Spleen (tissue), 11 donors: ENCODE data around the gene RNF138. TPM values are rescaled to one million over a fixed set of nuclear protein-coding genes. Genes with fewer than 3 reads are reported as not detected.

Experiments used
- DNase-seq: peaks from one replicate; pipeline ENCODE4 v3.0.0-alpha.2; 2020
- H3K27ac ChIP-seq, 8 donors: fragments of 200-600 bp; sonication (generic) in 7 of 8; 1 replicate in 4 of 8; 2 replicates in 4 of 8; pipeline versions ENCODE4 v1.5.0 to v1.8.0; 2016 to 2021; ENCODE audit warnings: inconsistent platforms in 4 of 8, mild to moderate bottlenecking in 4 of 8, moderate library complexity in 1 of 8
- H3K27me3 ChIP-seq, 7 donors: fragments of 200-600 bp; sonication (generic) in 6 of 7; replicated peaks in 1 of 7; 1 replicate in 4 of 7; 2 replicates in 3 of 7; pipeline versions ENCODE4 v1.5.0 to v1.8.0; 2016 to 2021; ENCODE audit warnings: inconsistent platforms in 3 of 7, mild to moderate bottlenecking in 1 of 7
- H3K36me3 ChIP-seq, 6 donors: fragments of 200-600 bp; sonication (generic) in 5 of 6; 1 replicate in 4 of 6; 2 replicates in 2 of 6; pipeline versions ENCODE4 v1.5.0 to v1.8.0; 2016 to 2021; ENCODE audit warnings: inconsistent platforms in 2 of 6
- H3K4me1 ChIP-seq, 6 donors: fragments of 200-600 bp; sonication (generic) in 5 of 6; 1 replicate in 3 of 6; 2 replicates in 3 of 6; pipeline versions ENCODE4 v1.5.0 to v1.8.0; 2016 to 2021; ENCODE audit warnings: inconsistent platforms in 3 of 6
- H3K4me3 ChIP-seq, 8 donors: fragments of 200-600 bp; sonication (generic) in 7 of 8; 1 replicate in 4 of 8; 2 replicates in 4 of 8; pipeline versions ENCODE4 v1.5.0 to v1.8.0; 2016 to 2021; ENCODE audit warnings: inconsistent platforms in 4 of 8, mild to moderate bottlenecking in 4 of 8, moderate library complexity in 2 of 8
- H3K9me3 ChIP-seq, 8 donors: fragments of 200-600 bp; sonication (generic) in 7 of 8; 1 replicate in 4 of 8; 2 replicates in 4 of 8; pipeline versions ENCODE4 v1.5.0 to v1.8.0; 2016 to 2021; ENCODE audit warnings: inconsistent platforms in 4 of 8
- POLR2A ChIP-seq, 3 donors: fragments of 450-650 bp; IDR thresholded peaks; one replicate each; pipeline ENCODE4 v1.5.1; 2017; ENCODE audit warnings: antibody characterized with exemption in 3 of 3, mild to moderate bottlenecking in 1 of 3
- POLR2AphosphoS5 ChIP-seq, 3 donors: sonication (generic); formaldehyde crosslinking; IDR thresholded peaks; one replicate each; pipeline ENCODE4 v1.5.1; 2017; ENCODE audit warnings: antibody characterized with exemption in 3 of 3
- WGBS, 5 donors: extraction: QIAGEN DNeasy Blood & Tissue Kit in 3 of 5; methylation state at CpG; one replicate each; pipeline versions ENCODE4 v1.1.5 to v1.1.7; 2013 to 2018; 5-methylcytosine and 5-hydroxymethylcytosine counted together
- intact Hi-C: fragments of 100-400 bp; cut with DNase I; formaldehyde crosslinking; loops from one replicate; pipeline ENCODE4 v1.15.0; 2023; ENCODE audit warnings: low total_unique reads
- polyA plus RNA-seq, 3 donors: library from polyadenylated mRNA; stranded (reverse); fragments of 200-250 nt; gene quantifications; one replicate each; pipeline ENCODE4 v1.2.1, GENCODE V29; 2013
- total RNA-seq, 7 donors: library from RNA; depleted of rRNA in 3 of 7; stranded (reverse); fragments of >200 nt in 3 of 7; fragmentation: NEBNext Ultra II Directional in 4 of 7; extraction: Animal tissue kit (Norgen Biotek cat#: 25700) in 4 of 7; gene quantifications; one replicate each; pipeline versions ENCODE4 v1.1.0 to v1.2.1, GENCODE V29; 2016 to 2021
- TF ChIP-seq, protein P1 (sequence below), 11 experiments: fragments of 200-600 bp in 7 of 11; fragments of 450-650 bp in 4 of 11; sonication (generic) in 4 of 11; IDR thresholded peaks in 8 of 11; conservative IDR thresholded peaks in 3 of 11; 1 replicate in 7 of 11; 2 replicates in 4 of 11; pipeline versions ENCODE4 v1.4.0 to v1.8.0; 2016 to 2021; ENCODE audit warnings: antibody characterized with exemption in 11 of 11, inconsistent platforms in 4 of 11, mild to moderate bottlenecking in 1 of 11
- donor health status: healthy with polysubstance abuse.
- donor health status: DM: no; HTN: no; CAD: no; lungs with moderate emphysema.
- donor health status: DM: no; HTN: no; CAD: no.
- donor health status: Bipolar disorder and iron deficiency.
- donor health status: healthy.
- donor health status: DM: no; HTN: no; CAD: no.
- donor health status: DM: yes; HTN: yes; CAD: no.

Gene RNF138
- total and polyA plus RNA-seq, 10 donors: 15.9 to 57.1 (median 37.2) TPM

DNA sequence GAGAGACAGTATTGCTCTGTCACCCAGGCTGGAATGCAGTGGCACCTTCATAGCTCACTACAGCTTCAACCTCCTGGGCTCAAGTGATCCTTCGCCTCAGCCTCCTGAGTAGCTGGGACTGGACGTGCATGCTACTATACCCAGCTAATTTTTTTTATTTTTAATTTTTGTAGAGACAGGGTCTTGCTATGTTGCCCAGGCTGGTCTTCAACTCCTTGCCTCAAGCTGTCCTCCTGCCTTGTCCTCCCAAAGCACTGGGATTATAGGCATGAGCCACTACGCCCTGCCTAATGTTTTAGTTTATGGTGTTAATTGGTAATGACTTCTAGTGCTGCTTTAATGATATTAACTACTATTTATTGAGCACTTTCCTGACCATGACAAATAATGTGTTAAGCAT lies 18.3 kb downstream of the RNF138 start:
- peaks cover 0 to 75% (median 18%) of the 10 kb centered on the region in 6 donors for H3K36me3 ChIP-seq
- intact Hi-C loops: no loop called here
- 89 to 99% (median 94%) methylated on average over 3 of the region's 3 CpGs for WGBS, 5 donors
- H3K9me3 ChIP-seq: no peaks in the 10 kb centered on the region
- H3K4me3 ChIP-seq: no peak overlapping the region
- H3K27me3 ChIP-seq: no peaks in the 10 kb centered on the region
- no peak for DNase-seq
- H3K27ac ChIP-seq: no peak overlapping the region
- TF ChIP-seq, protein P1, sequence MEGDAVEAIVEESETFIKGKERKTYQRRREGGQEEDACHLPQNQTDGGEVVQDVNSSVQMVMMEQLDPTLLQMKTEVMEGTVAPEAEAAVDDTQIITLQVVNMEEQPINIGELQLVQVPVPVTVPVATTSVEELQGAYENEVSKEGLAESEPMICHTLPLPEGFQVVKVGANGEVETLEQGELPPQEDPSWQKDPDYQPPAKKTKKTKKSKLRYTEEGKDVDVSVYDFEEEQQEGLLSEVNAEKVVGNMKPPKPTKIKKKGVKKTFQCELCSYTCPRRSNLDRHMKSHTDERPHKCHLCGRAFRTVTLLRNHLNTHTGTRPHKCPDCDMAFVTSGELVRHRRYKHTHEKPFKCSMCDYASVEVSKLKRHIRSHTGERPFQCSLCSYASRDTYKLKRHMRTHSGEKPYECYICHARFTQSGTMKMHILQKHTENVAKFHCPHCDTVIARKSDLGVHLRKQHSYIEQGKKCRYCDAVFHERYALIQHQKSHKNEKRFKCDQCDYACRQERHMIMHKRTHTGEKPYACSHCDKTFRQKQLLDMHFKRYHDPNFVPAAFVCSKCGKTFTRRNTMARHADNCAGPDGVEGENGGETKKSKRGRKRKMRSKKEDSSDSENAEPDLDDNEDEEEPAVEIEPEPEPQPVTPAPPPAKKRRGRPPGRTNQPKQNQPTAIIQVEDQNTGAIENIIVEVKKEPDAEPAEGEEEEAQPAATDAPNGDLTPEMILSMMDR (IDR thresholded peaks at IDR 0.05 in 8 of 11, conservative IDR thresholded peaks at IDR 0.05 in 3 of 11): no peak
- no peak for TF ChIP-seq POLR2AphosphoS5 (IDR thresholded peaks at IDR 0.05)
- TF ChIP-seq POLR2A (IDR thresholded peaks at IDR 0.05): no peak
- peaks cover 8 to 88% (median 40%) of the 10 kb centered on the region in 6 donors for H3K4me1 ChIP-seq

DNA sequence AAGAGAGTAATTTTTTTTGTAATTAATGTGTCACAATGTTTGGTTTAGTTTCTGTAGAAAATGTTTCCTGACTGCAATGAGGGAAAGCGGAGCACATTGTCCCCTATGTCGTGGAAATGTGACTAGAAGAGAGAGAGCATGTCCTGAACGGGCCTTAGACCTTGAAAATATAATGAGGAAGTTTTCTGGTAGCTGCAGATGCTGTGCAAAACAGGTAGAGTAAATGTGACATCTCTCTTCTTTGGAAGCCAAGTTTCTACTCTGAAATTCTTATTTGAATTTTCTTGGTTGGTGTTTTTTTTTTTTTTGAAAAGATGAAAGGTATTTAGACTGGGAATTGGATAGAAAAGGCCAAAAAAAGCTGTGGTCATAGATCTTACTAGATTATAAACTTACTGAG lies 20.0 kb downstream of the RNF138 start:
- TF ChIP-seq POLR2AphosphoS5 (IDR thresholded peaks at IDR 0.05): no peak
- TF ChIP-seq POLR2A (IDR thresholded peaks at IDR 0.05): no peak
- no peaks in the 10 kb centered on the region for H3K27me3 ChIP-seq
- no peak overlapping the region for H3K4me3 ChIP-seq
- 49 to 63% (median 55%) methylated on average over 3 of the region's 3 CpGs for WGBS, 5 donors
- DNase-seq: no peak
- peaks cover 0 to 86% (median 26%) of the 10 kb centered on the region in 6 donors for H3K36me3 ChIP-seq
- H3K27ac ChIP-seq: peak overlapping the region in 2 of 8 donors; percentile 26 to 54
- intact Hi-C loops: no loop called here
- H3K4me1 ChIP-seq: peaks cover 2 to 71% (median 29%) of the 10 kb centered on the region in 6 donors
- H3K9me3 ChIP-seq: no peaks in the 10 kb centered on the region

DNA sequence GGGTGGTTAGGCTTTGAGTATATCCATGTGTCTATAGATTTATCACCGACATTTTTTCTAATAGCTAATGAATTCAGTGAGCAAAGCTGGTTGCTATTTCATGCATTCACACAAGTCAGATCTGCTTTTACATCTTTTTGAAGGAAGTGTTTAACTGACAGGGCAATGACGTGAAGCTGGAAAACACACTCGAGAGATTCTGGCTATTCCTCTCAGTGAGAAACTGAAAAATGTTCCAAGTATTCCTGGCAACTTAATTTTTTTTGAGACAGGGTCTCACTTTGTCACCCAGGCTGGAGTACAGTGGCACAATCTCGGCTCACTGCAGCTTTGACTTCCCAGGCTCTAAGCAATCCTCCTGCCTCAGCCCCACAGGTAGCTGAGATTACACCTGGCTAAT lies 21.2 kb downstream of the RNF138 start:
- no peaks in the 10 kb centered on the region for H3K27me3 ChIP-seq
- no peak for DNase-seq
- peaks cover 2 to 67% (median 27%) of the 10 kb centered on the region in 6 donors for H3K4me1 ChIP-seq
- TF ChIP-seq, protein P1 (IDR thresholded peaks at IDR 0.05 in 8 of 11, conservative IDR thresholded peaks at IDR 0.05 in 3 of 11): no peak
- TF ChIP-seq POLR2A (IDR thresholded peaks at IDR 0.05) (no peak), POLR2AphosphoS5 (IDR thresholded peaks at IDR 0.05) (no peak)
- intact Hi-C loops: no loop called here
- 87 to 95% (median 90%) methylated on average over 4 of the region's 4 CpGs for WGBS, 5 donors
- peaks cover 0 to 88% (median 36%) of the 10 kb centered on the region in 6 donors for H3K36me3 ChIP-seq
- no peaks in the 10 kb centered on the region for H3K9me3 ChIP-seq
- H3K27ac ChIP-seq: peak overlapping the region in 1 of 8 donors; percentile 54
- no peak overlapping the region for H3K4me3 ChIP-seq

DNA sequence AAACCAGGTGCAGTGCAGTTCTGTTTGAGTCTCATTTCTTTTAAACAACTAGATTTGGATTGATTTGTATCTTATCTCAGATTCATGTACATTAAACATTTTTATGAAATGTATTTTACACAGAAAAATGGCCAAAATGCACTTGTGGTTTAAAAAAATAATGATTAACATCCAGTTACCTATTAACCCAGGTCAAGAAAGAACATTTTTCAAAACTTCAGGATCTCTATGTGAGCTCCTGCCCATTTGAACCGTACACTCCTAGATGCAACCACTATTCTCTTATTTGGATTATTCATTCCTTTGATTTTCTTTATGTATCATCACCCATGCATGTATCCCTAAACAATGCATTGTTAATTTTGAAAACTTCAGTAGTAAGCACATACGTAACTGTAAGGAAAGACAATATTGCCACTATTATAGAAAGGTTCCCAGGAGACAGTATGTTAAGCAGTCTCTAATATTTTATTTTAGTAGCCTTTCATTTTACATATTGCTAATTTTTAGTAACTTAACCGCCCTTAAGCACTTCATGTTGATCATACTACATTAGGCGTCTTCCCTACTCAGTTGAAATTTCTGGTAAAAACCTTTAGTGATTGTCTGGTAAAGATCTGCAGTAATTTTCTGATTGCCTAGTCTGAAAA lies 22.7 kb downstream of the RNF138 start:
- TF ChIP-seq, protein P1 (IDR thresholded peaks at IDR 0.05 in 8 of 11, conservative IDR thresholded peaks at IDR 0.05 in 3 of 11): no peak
- TF ChIP-seq POLR2A (IDR thresholded peaks at IDR 0.05) (no peak), POLR2AphosphoS5 (IDR thresholded peaks at IDR 0.05) (no peak)
- no peaks in the 10 kb centered on the region for H3K9me3 ChIP-seq
- H3K36me3 ChIP-seq: peaks cover 0 to 91% (median 47%) of the 10 kb centered on the region in 6 donors
- H3K4me3 ChIP-seq: no peak overlapping the region
- DNase-seq: no peak
- peaks cover 0 to 52% (median 19%) of the 10 kb centered on the region in 6 donors for H3K4me1 ChIP-seq
- H3K27me3 ChIP-seq: no peaks in the 10 kb centered on the region
- intact Hi-C loops: no loop called here
- WGBS, 5 donors: 94 to 97% (median 96%) methylated on average over 4 of the region's 4 CpGs
- H3K27ac ChIP-seq: no peak overlapping the region
